H1 (cell line): ENCODE results near the gene ASXL1. TPM values are rescaled to one million over a fixed set of nuclear protein-coding genes. Genes with fewer than 3 reads are reported as not detected.

Source experiments
- CTCF ChIA-PET: fragments of 300-600 bp; sonication (Branson Sonifier 250); formaldehyde crosslinking; loops from one replicate; lab custom pipeline; 2021; ENCODE audit not compliant: partially characterized antibody; lab: Charles Lee
- POLR2A ChIA-PET: fragments of 300-600 bp; sonication (Branson Sonifier 250); formaldehyde crosslinking; loops from one replicate; lab custom pipeline; 2021; ENCODE audit warnings: inconsistent platforms; ENCODE audit not compliant: partially characterized antibody; lab: Charles Lee
- DNase-seq, 2 experiments: peaks; one replicate each; pipeline versions ENCODE4 v3.0.0 to v3.0.0-alpha.2; 2010 to 2022; ENCODE audit warnings: low spot score in 2 of 2, low read depth in 1 of 2, mixed read lengths in 1 of 2
- FAIRE-seq: peaks from 2 replicates; lab custom pipeline; 2011; peaks lifted over from hg19 to GRCh38; lab: Jason Lieb, UNC
- H2AFZ ChIP-seq: 2 replicates; pipeline ENCODE4 v1.8.1; 2012; ENCODE audit warnings: low read length, inconsistent platforms
- H2AK5ac ChIP-seq: 2 replicates; pipeline ENCODE4 v1.6.1; 2013; ENCODE audit warnings: low read depth, low read length
- H2BK120ac ChIP-seq: replicated peaks from 2 replicates; pipeline ENCODE3; 2013; ENCODE audit warnings: low read depth, low read length, inconsistent platforms
- H2BK12ac ChIP-seq: 2 replicates; pipeline ENCODE4 v1.6.1; 2013; ENCODE audit warnings: low read depth, low read length
- H2BK15ac ChIP-seq: 2 replicates; pipeline ENCODE4 v1.6.1; 2013; ENCODE audit warnings: low read length
- H2BK20ac ChIP-seq: 2 replicates; pipeline ENCODE4 v1.6.1; 2013; ENCODE audit warnings: low read length
- H2BK5ac ChIP-seq: 2 replicates; pipeline ENCODE4 v1.6.1; 2013; ENCODE audit warnings: low read depth, low read length
- H3K14ac ChIP-seq: 2 replicates; pipeline ENCODE4 v1.6.1; 2013; ENCODE audit warnings: inconsistent platforms; ENCODE audit not compliant: insufficient read length
- H3K18ac ChIP-seq: 2 replicates; pipeline ENCODE4 v1.6.1; 2013; ENCODE audit warnings: low read length; ENCODE audit errors: extremely low read depth
- H3K23ac ChIP-seq: 2 replicates; pipeline ENCODE4 v1.6.1; 2013; ENCODE audit warnings: inconsistent platforms; ENCODE audit not compliant: insufficient read length
- H3K23me2 ChIP-seq: 2 replicates; pipeline ENCODE4 v1.6.1; 2013; ENCODE audit warnings: low read depth, low read length
- H3K27ac ChIP-seq: 2 replicates; pipeline ENCODE4 v1.6.1; 2011; ENCODE audit warnings: low read depth, low read length, inconsistent platforms
- H3K27me3 ChIP-seq, 4 experiments: replicated peaks in 1 of 4; 1 replicate in 1 of 4; 2 replicates in 3 of 4; pipeline versions ENCODE4 v1.6.1 to v1.8.1; 2011 to 2013; ENCODE audit warnings: low read length in 3 of 4, mild to moderate bottlenecking in 3 of 4, inconsistent platforms in 2 of 4, mixed read lengths in 2 of 4, moderate library complexity in 1 of 4; ENCODE audit not compliant: control insufficient read depth in 3 of 4, insufficient read depth in 3 of 4; ENCODE audit errors: extremely low read depth in 1 of 4
- H3K36me3 ChIP-seq, 4 experiments: 2 replicates each; pipeline versions ENCODE4 v1.6.1 to v1.8.1; 2011 to 2013; ENCODE audit warnings: mild to moderate bottlenecking in 4 of 4, low read length in 3 of 4, moderate library complexity in 2 of 4, control low read depth in 1 of 4, inconsistent platforms in 1 of 4; ENCODE audit not compliant: insufficient read depth in 4 of 4, control insufficient read depth in 2 of 4
- H3K4ac ChIP-seq: replicated peaks from 2 replicates; pipeline ENCODE3; 2013; ENCODE audit warnings: low read length, low read depth, mixed read lengths, inconsistent platforms; ENCODE audit not compliant: insufficient read length
- H3K4me1 ChIP-seq, 4 experiments: replicated peaks in 1 of 4; 1 replicate in 1 of 4; 2 replicates in 3 of 4; pipeline versions ENCODE4 v1.6.1 to v1.8.1; 2011 to 2013; ENCODE audit warnings: low read length in 3 of 4, inconsistent platforms in 2 of 4, mixed read lengths in 1 of 4; ENCODE audit not compliant: insufficient read depth in 4 of 4, control insufficient read depth in 3 of 4
- H3K4me2 ChIP-seq, 2 experiments: 2 replicates each; pipeline versions ENCODE4 v1.6.1 to v1.8.1; 2011 to 2013; ENCODE audit warnings: low read depth in 2 of 2, low read length in 2 of 2, control low read depth in 1 of 2, inconsistent platforms in 1 of 2, mild to moderate bottlenecking in 1 of 2; ENCODE audit not compliant: insufficient read depth in 1 of 2
- H3K4me3 ChIP-seq, 4 experiments: fragments of 200-600, 300-600 bp in 1 of 4; sonication (generic), shearing (Covaris generic), sonication (Bioruptor Twin) in 1 of 4; 2 replicates each; pipeline versions ENCODE4 v1.5.1 to v1.8.1; 2011 to 2016; ENCODE audit warnings: low read length in 4 of 4, low read depth in 3 of 4, control low read depth in 2 of 4, inconsistent platforms in 2 of 4, mild to moderate bottlenecking in 2 of 4, mixed read lengths in 1 of 4, moderate library complexity in 1 of 4; ENCODE audit not compliant: insufficient read depth in 2 of 4; ENCODE audit errors: extremely low read depth in 1 of 4
- H3K56ac ChIP-seq: replicated peaks from 2 replicates; pipeline ENCODE3; 2013; ENCODE audit warnings: low read depth, mild to moderate bottlenecking, mixed read lengths, low read length, inconsistent platforms; ENCODE audit not compliant: insufficient read length
- H3K79me1 ChIP-seq: 2 replicates; pipeline ENCODE4 v1.6.1; 2013; ENCODE audit warnings: low read depth, low read length, control low read depth
- H3K79me2 ChIP-seq, 2 experiments: 2 replicates each; pipeline versions ENCODE4 v1.6.1 to v1.8.1; 2012 to 2013; ENCODE audit warnings: low read length in 2 of 2, mild to moderate bottlenecking in 2 of 2, inconsistent platforms in 1 of 2; ENCODE audit not compliant: insufficient read depth in 2 of 2, control insufficient read depth in 1 of 2
- H3K9ac ChIP-seq, 4 experiments: replicated peaks in 1 of 4; 1 replicate in 1 of 4; 2 replicates in 3 of 4; pipeline versions ENCODE4 v1.6.1 to v1.8.1; 2011 to 2013; ENCODE audit warnings: low read depth in 3 of 4, low read length in 3 of 4, control low read depth in 2 of 4, mild to moderate bottlenecking in 2 of 4, moderate library complexity in 2 of 4, inconsistent platforms in 1 of 4; ENCODE audit errors: extremely low read depth in 1 of 4
- H3K9me3 ChIP-seq, 2 experiments: 2 replicates each; pipeline versions ENCODE4 v1.6.1 to v1.8.1; 2012 to 2013; ENCODE audit warnings: mild to moderate bottlenecking in 2 of 2, moderate library complexity in 2 of 2, control low read depth in 1 of 2, inconsistent platforms in 1 of 2, low read depth in 1 of 2, low read length in 1 of 2, mixed read lengths in 1 of 2; ENCODE audit not compliant: insufficient read depth in 2 of 2
- H4K20me1 ChIP-seq, 2 experiments: replicated peaks in 1 of 2; 2 replicates each; pipeline versions ENCODE3 to v1.8.1; 2011 to 2013; ENCODE audit warnings: inconsistent platforms in 2 of 2, low read length in 2 of 2, mild to moderate bottlenecking in 1 of 2; ENCODE audit not compliant: insufficient read depth in 2 of 2, control insufficient read depth in 1 of 2
- H4K5ac ChIP-seq: 2 replicates; pipeline ENCODE4 v1.6.1; 2013; ENCODE audit warnings: low read length, low read depth, mixed read lengths, inconsistent platforms; ENCODE audit not compliant: insufficient read length
- H4K8ac ChIP-seq: 2 replicates; pipeline ENCODE4 v1.8.0; 2013; ENCODE audit warnings: mild to moderate bottlenecking, moderate library complexity, low read length, inconsistent platforms; ENCODE audit not compliant: insufficient read depth; ENCODE audit errors: extremely low read depth
- H4K91ac ChIP-seq: replicated peaks from 2 replicates; pipeline ENCODE3; 2013; ENCODE audit warnings: low read length, mixed read lengths, inconsistent platforms; ENCODE audit not compliant: insufficient read length
- BCL11A ChIP-seq, 2 experiments: IDR thresholded peaks; one replicate each; pipeline ENCODE4 v1.6.1; 2011; ENCODE audit warnings: low read depth in 2 of 2, low read length in 2 of 2, mild to moderate bottlenecking in 2 of 2
- CEBPB ChIP-seq: IDR thresholded peaks from 2 replicates; pipeline ENCODE4 v1.6.1; 2012; ENCODE audit warnings: low read depth, low read length
- HDAC6 ChIP-seq: IDR thresholded peaks from one replicate; pipeline ENCODE4 v1.7.1; 2012; ENCODE audit warnings: low read depth, mild to moderate bottlenecking, inconsistent platforms, low read length, moderate library complexity
- KDM5A ChIP-seq: fragments of 200-600 bp; IDR thresholded peaks from 2 replicates; pipeline ENCODE4 v1.7.1; 2012; ENCODE audit warnings: mild to moderate bottlenecking, low read length, inconsistent platforms, mixed read lengths
- POLR2A ChIP-seq, 2 experiments: IDR thresholded peaks; 1 replicate in 1 of 2; 2 replicates in 1 of 2; pipeline ENCODE4 v1.6.1; 2011; ENCODE audit warnings: low read depth in 2 of 2, low read length in 2 of 2, mild to moderate bottlenecking in 2 of 2; ENCODE audit errors: control extremely low read depth in 1 of 2
- POU5F1 ChIP-seq: IDR thresholded peaks from 2 replicates; pipeline ENCODE4 v1.6.1; 2011; ENCODE audit warnings: low read depth, mild to moderate bottlenecking, low read length, moderate library complexity
- SIRT6 ChIP-seq: IDR thresholded peaks from one replicate; pipeline ENCODE4 v1.7.1; 2012; ENCODE audit warnings: low read length, inconsistent platforms
- TAF1 ChIP-seq: IDR thresholded peaks from 2 replicates; pipeline ENCODE4 v1.6.1; 2011; ENCODE audit warnings: mild to moderate bottlenecking, low read depth, low read length
- TAF7 ChIP-seq: optimal IDR thresholded peaks from 2 replicates; pipeline ENCODE3; 2011; ENCODE audit warnings: low read depth, mild to moderate bottlenecking, inconsistent platforms, low read length, moderate library complexity, borderline replicate concordance
- WGBS, 2 experiments: shearing (Covaris generic) in 1 of 2; methylation state at CpG; one replicate each; pipeline versions ENCODE4 v1.1.6 to v1.1.7; 2013 to 2015; ENCODE audit warnings: low lambda C conversion rate in 2 of 2, mixed read lengths in 2 of 2, inconsistent platforms in 1 of 2, low coverage in 1 of 2, missing lambda C conversion rate in 1 of 2; ENCODE audit not compliant: insufficient replicate concordance in 2 of 2, insufficient coverage in 1 of 2, insufficient read length in 1 of 2; ENCODE audit errors: extremely low coverage in 1 of 2, missing lambda C conversion rate in 1 of 2; 5-methylcytosine and 5-hydroxymethylcytosine counted together
- polyA plus RNA-seq, 7 experiments: library from polyadenylated mRNA; depleted of rRNA in 3 of 7; stranded (reverse) in 5 of 7; unstranded in 2 of 7; fragments of >200 nt in 5 of 7; fragments of 200-250 nt in 2 of 7; gene quantifications; 1 replicate in 5 of 7; 2 replicates in 1 of 7; 4 replicates in 1 of 7; pipeline versions ENCODE4 v1.2.1 to v1.2.3, GENCODE V29; 2011 to 2013; ENCODE audit warnings: missing spikeins in 2 of 7, mixed read lengths in 2 of 7
- total RNA-seq: library from RNA; stranded (reverse); fragmentation: NEBNext Ultra II Directional; extraction: Animal tissue kit (Norgen Biotek cat#: 25700); gene quantifications from 2 replicates; pipeline ENCODE4 v1.2.1, GENCODE V29; 2021
- TF ChIP-seq, protein P1 (sequence below): IDR thresholded peaks from 2 replicates; pipeline ENCODE4 v1.6.1; 2011; ENCODE audit warnings: low read length, improper control_type of control experiment
- TF ChIP-seq, protein P2 (sequence below): IDR thresholded peaks from 2 replicates; pipeline ENCODE4 v1.6.1; 2012; ENCODE audit warnings: low read length, inconsistent platforms

The ASXL1 gene
- total and polyA plus RNA-seq, 2 of the 8 experiments (the other 6 are each of a cell fraction or from before 2014, with no cell fraction given) = 10.6 to 26.5 TPM

DNA sequence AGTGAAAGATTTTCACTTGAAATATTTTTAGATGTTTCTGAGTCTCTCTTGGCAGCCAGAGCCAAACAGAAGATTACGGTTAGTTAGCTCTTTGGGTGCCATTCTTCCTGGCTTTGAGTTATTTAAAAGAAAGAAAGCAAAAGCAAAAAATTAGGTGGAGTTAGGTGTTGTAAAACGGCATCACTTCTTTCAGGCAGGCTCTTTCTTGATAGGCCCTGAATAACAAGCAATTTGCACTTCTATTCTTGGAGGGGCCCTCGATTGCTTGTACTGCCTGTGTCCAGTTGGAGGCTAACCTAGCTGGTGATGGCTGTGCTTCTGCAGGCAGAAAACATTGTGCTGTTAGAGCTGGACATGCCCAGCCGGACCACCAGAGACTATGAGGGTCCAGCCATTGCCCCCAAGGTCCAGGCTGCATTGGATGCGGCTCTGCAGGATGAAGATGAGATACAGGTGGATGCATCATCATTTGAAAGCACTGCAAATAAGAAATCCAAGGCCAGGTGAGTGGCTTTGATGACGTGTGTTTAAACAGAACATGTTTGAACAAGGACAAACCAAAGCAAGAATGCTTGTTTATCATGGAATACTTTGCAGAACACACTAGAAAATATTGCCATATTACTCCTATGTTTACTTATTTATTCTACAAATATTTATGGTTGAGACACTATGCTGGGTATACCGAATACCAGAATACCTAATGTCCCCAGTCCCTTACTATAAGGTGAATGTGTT lies 28.1 kb upstream of the ASXL1 start:
- H4K5ac ChIP-seq = no peak overlapping the region
- WGBS, 2 experiments = 90% methylated on average over 7 of the region's 7 CpGs; no CpG with 5 or more reads in 1 of the 2 experiments
- H2BK120ac ChIP-seq = no peak overlapping the region
- no peak overlapping the region for H3K4me3 ChIP-seq
- H4K20me1 ChIP-seq = peaks cover 0 to 4% of the 10 kb centered on the region in 2 experiments
- H3K23me2 ChIP-seq = no peaks in the 10 kb centered on the region
- H3K18ac ChIP-seq = no peak overlapping the region
- no peak overlapping the region for H2BK12ac ChIP-seq
- H3K4ac ChIP-seq = no peak overlapping the region
- H3K27ac ChIP-seq = no peak overlapping the region
- H3K9me3 ChIP-seq = no peaks in the 10 kb centered on the region
- H3K4me1 ChIP-seq = no peaks in the 10 kb centered on the region
- no peak overlapping the region for H3K9ac ChIP-seq
- no peak overlapping the region for H3K56ac ChIP-seq
- H4K8ac ChIP-seq = no peak overlapping the region
- peaks cover 0 to 15% (median 5%) of the 10 kb centered on the region in 4 experiments; a peak in 5 of 8 replicates for H3K36me3 ChIP-seq
- H2AFZ ChIP-seq = no peak overlapping the region
- H3K79me2 ChIP-seq = no peaks in the 10 kb centered on the region
- POLR2A ChIA-PET = no interaction called here
- H3K4me2 ChIP-seq = no peak overlapping the region
- H3K14ac ChIP-seq = no peak overlapping the region
- H4K91ac ChIP-seq = no peak overlapping the region
- no peaks in the 10 kb centered on the region for H3K79me1 ChIP-seq
- H3K27me3 ChIP-seq = no peaks in the 10 kb centered on the region
- no peak overlapping the region for H2BK20ac ChIP-seq
- CTCF ChIA-PET = interaction anchor here (0.7 kb wide), 1 partner anchor 744 kb away, joined by 3 read pairs; no protein-coding TSS in a partner anchor
- no peak for FAIRE-seq
- no peak overlapping the region for H3K23ac ChIP-seq
- H2AK5ac ChIP-seq = no peak overlapping the region
- DNase-seq = no peak
- H2BK15ac ChIP-seq = no peak overlapping the region
- H2BK5ac ChIP-seq = no peak overlapping the region
- TF ChIP-seq TAF7 (no peak), KDM5A (no peak), CEBPB (no peak), TAF1 (no peak), SIRT6 (no peak), POU5F1 (no peak), BCL11A (IDR thresholded peaks at IDR 0.05; ENCODE audit: low read depth in 2 of 2, low read length in 2 of 2) (no peak), POLR2A (IDR thresholded peaks at IDR 0.05; ENCODE audit: control extremely low read depth in 1 of 2, low read depth in 2 of 2, low read length in 2 of 2) (no peak), HDAC6 (no peak)
- TF ChIP-seq, protein P1, sequence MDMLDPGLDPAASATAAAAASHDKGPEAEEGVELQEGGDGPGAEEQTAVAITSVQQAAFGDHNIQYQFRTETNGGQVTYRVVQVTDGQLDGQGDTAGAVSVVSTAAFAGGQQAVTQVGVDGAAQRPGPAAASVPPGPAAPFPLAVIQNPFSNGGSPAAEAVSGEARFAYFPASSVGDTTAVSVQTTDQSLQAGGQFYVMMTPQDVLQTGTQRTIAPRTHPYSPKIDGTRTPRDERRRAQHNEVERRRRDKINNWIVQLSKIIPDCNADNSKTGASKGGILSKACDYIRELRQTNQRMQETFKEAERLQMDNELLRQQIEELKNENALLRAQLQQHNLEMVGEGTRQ = no peak
- TF ChIP-seq, protein P2, sequence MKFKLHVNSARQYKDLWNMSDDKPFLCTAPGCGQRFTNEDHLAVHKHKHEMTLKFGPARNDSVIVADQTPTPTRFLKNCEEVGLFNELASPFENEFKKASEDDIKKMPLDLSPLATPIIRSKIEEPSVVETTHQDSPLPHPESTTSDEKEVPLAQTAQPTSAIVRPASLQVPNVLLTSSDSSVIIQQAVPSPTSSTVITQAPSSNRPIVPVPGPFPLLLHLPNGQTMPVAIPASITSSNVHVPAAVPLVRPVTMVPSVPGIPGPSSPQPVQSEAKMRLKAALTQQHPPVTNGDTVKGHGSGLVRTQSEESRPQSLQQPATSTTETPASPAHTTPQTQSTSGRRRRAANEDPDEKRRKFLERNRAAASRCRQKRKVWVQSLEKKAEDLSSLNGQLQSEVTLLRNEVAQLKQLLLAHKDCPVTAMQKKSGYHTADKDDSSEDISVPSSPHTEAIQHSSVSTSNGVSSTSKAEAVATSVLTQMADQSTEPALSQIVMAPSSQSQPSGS = no peak
